ENCODE measurements around the gene STARD13. TPM values are rescaled to one million over a fixed set of nuclear protein-coding genes. Genes with fewer than 3 reads are reported as not detected.

Gene STARD13
- total RNA-seq, 3 donors from 2014 or later: 34.5 to 92.4 (median 35.2) TPM

DNA sequence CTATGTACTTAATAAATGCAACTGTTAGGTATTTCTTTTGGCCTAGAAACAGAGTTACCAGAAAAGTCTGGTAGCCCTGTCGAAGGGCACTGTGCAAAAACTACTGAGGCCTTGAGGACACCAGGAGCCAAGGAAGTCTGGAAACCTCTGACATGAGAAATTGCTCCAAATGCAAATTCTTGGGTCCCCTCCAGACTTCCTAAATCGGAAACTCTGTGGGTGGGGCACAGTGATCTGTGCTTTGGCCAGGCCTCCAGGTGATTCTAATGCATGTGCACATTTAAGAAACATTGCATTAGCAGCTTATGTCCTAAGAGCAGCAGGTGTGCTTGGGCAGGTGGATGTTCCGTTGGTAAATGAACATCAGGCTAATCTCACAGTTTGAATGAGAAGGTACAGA, 50.0 kb downstream of the STARD13 start:
- DNase-seq: no peak
- peaks cover 6% of the 10 kb centered on the region for H3K9me3 ChIP-seq

GRCh38 chr13:33235078-33235477, 50.5 kb downstream of the STARD13 start:
- intact Hi-C loops (cut with DNase I, micrococcal nuclease): no loop called here

More for the DNA sequence above, 50.0 kb downstream of the STARD13 start:
- no peaks in the 10 kb centered on the region for H3K4me1 ChIP-seq (ENCODE audit: low read depth)
- TF ChIP-seq CTCF (IDR thresholded peaks at IDR 0.05): no peak
- ATAC-seq: no peak
- no peaks in the 10 kb centered on the region for H3K36me3 ChIP-seq (ENCODE audit: low read depth)
- H3K4me3 ChIP-seq: no peak overlapping the region
- intact Hi-C loops (cut with DNase I, micrococcal nuclease): no loop called here

DNA sequence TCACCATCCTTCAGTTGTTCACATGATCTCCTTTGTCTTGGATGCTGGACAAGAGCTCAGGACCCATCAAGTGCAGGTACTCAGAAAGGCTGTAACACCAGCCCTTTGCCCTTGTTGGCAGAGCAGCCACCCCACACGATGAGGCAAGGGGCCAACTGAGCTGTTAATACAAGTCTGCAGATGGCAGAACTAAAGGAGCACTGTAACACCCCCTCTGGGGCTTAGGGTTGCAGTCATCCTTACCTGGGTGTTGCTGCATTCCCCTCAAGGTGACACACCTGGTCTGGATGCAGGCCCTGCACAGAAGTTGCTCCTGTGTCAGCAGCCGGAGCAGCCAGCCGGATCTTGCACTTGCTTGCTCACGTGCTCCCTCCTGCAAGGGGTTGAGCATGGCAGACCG, 52.0 kb downstream of the STARD13 start:
- no peak overlapping the region for H3K4me3 ChIP-seq
- TF ChIP-seq CTCF (IDR thresholded peaks at IDR 0.05): no peak
- intact Hi-C loops (cut with DNase I, micrococcal nuclease): no loop called here
- peaks cover 5% of the 10 kb centered on the region for H3K4me1 ChIP-seq (ENCODE audit: low read depth)
- no peak for ATAC-seq
- DNase-seq: no peak
- H3K9me3 ChIP-seq: peaks cover 6% of the 10 kb centered on the region
- no peaks in the 10 kb centered on the region for H3K36me3 ChIP-seq (ENCODE audit: low read depth)

More at GRCh38 chr13:33235078-33235477, 50.5 kb downstream of the STARD13 start:
- H3K4me3 ChIP-seq: no peak overlapping the region
- H3K9me3 ChIP-seq: peaks cover 6% of the 10 kb centered on the region
- no peak for DNase-seq
- ATAC-seq: no peak
- no peaks in the 10 kb centered on the region for H3K4me1 ChIP-seq (ENCODE audit: low read depth)
- TF ChIP-seq CTCF (IDR thresholded peaks at IDR 0.05): no peak
- no peaks in the 10 kb centered on the region for H3K36me3 ChIP-seq (ENCODE audit: low read depth)

DNA sequence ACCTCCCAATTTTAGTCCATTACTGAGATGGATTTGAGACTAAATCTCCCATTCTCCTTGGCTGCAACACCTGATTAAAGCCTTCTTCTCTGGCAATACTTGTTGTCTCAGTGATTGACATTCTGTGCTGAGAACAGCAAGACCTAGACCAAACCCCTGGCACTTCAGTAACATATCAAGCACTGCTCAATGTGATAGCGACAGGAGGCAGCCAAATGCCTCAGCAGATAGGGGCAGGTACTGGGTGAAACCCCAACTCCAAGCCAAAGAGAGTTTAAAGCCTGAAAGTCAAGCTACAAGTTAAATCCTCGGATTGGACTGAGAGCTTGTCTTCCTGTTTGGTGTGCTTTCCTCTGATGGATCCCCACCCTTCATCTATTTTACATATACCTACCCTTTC, 52.7 kb downstream of the STARD13 start:
- H3K9me3 ChIP-seq: peaks cover 6% of the 10 kb centered on the region
- peaks cover 10% of the 10 kb centered on the region for H3K4me1 ChIP-seq (ENCODE audit: low read depth)
- H3K4me3 ChIP-seq: no peak overlapping the region
- DNase-seq (no peak), ATAC-seq (no peak)
- no peaks in the 10 kb centered on the region for H3K36me3 ChIP-seq (ENCODE audit: low read depth)
- no peak for TF ChIP-seq CTCF (IDR thresholded peaks at IDR 0.05)
- intact Hi-C loops (cut with DNase I, micrococcal nuclease): no loop called here

DNA sequence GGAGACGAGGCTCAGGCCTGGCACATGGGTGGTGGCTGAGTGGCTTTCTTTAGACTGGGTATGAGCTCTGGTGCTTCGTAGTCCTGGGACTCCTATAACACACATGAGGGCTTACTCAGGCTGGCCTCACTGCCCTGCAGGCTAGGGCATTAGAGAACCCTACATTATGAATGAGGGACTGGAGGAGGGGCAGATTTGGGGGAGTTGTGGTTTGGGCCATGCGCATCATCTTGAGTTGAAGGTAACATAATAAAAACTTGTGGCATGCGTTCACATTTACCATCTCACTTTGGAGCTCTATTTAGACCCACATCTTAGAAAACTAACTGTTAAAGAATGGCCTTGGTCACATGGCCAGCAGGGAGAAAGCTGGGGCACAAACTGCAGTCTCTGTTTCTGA, 54.2 kb downstream of the STARD13 start:
- TF ChIP-seq CTCF (IDR thresholded peaks at IDR 0.05): no peak
- intact Hi-C loops (cut with DNase I, micrococcal nuclease): no loop called here
- peaks cover 6% of the 10 kb centered on the region for H3K9me3 ChIP-seq
- no peak overlapping the region for H3K4me3 ChIP-seq
- ATAC-seq (no peak), DNase-seq (no peak)
- no peaks in the 10 kb centered on the region for H3K36me3 ChIP-seq (ENCODE audit: low read depth)
- peaks cover 13% of the 10 kb centered on the region for H3K4me1 ChIP-seq (ENCODE audit: low read depth)
